ENCODE data around the gene ADGRG6.

DNA sequence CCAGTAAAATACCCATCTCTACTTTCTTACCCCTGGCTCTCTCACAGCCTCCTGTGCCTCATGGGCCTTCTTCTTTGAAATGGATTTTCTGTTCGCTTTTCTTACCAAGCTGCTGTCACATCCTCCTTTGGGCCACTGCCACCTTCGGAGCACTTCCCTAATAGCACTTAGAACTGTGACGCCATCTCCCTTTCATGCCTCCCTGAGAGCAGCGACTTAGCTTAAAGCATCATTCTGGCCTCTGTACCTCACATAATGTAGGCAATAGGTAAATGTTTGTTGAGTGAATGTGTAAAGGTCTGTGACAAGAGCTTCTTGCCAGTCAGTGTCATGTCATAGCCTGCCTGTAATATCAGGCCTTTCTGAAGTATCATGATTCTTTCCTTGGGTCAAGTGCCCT lies 78.8 kb downstream of the ADGRG6 start:
- TF ChIP-seq, protein P1, sequence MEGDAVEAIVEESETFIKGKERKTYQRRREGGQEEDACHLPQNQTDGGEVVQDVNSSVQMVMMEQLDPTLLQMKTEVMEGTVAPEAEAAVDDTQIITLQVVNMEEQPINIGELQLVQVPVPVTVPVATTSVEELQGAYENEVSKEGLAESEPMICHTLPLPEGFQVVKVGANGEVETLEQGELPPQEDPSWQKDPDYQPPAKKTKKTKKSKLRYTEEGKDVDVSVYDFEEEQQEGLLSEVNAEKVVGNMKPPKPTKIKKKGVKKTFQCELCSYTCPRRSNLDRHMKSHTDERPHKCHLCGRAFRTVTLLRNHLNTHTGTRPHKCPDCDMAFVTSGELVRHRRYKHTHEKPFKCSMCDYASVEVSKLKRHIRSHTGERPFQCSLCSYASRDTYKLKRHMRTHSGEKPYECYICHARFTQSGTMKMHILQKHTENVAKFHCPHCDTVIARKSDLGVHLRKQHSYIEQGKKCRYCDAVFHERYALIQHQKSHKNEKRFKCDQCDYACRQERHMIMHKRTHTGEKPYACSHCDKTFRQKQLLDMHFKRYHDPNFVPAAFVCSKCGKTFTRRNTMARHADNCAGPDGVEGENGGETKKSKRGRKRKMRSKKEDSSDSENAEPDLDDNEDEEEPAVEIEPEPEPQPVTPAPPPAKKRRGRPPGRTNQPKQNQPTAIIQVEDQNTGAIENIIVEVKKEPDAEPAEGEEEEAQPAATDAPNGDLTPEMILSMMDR (tag by site-specific recombination; IDR thresholded peaks at IDR 0.05): no peak
- TF ChIP-seq, protein P2, sequence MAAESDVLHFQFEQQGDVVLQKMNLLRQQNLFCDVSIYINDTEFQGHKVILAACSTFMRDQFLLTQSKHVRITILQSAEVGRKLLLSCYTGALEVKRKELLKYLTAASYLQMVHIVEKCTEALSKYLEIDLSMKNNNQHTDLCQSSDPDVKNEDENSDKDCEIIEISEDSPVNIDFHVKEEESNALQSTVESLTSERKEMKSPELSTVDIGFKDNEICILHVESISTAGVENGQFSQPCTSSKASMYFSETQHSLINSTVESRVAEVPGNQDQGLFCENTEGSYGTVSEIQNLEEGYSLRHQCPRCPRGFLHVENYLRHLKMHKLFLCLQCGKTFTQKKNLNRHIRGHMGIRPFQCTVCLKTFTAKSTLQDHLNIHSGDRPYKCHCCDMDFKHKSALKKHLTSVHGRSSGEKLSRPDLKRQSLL (tag by site-specific recombination; IDR thresholded peaks at IDR 0.05): no peak
- TF ChIP-seq ZBTB21 (tag by site-specific recombination; IDR thresholded peaks at IDR 0.05): no peak
- TF ChIP-seq ZNF211 (tag by site-specific recombination; IDR thresholded peaks at IDR 0.05; ENCODE audit: low read depth): no peak
- TF ChIP-seq, protein P3, sequence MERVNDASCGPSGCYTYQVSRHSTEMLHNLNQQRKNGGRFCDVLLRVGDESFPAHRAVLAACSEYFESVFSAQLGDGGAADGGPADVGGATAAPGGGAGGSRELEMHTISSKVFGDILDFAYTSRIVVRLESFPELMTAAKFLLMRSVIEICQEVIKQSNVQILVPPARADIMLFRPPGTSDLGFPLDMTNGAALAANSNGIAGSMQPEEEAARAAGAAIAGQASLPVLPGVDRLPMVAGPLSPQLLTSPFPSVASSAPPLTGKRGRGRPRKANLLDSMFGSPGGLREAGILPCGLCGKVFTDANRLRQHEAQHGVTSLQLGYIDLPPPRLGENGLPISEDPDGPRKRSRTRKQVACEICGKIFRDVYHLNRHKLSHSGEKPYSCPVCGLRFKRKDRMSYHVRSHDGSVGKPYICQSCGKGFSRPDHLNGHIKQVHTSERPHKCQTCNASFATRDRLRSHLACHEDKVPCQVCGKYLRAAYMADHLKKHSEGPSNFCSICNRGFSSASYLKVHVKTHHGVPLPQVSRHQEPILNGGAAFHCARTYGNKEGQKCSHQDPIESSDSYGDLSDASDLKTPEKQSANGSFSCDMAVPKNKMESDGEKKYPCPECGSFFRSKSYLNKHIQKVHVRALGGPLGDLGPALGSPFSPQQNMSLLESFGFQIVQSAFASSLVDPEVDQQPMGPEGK (tag by site-specific recombination; IDR thresholded peaks at IDR 0.05): no peak
- TF ChIP-seq, protein P4, sequence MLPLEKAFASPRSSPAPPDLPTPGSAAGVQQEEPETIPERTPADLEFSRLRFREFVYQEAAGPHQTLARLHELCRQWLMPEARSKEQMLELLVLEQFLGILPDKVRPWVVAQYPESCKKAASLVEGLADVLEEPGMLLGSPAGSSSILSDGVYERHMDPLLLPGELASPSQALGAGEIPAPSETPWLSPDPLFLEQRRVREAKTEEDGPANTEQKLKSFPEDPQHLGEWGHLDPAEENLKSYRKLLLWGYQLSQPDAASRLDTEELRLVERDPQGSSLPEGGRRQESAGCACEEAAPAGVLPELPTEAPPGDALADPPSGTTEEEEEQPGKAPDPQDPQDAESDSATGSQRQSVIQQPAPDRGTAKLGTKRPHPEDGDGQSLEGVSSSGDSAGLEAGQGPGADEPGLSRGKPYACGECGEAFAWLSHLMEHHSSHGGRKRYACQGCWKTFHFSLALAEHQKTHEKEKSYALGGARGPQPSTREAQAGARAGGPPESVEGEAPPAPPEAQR (tag by site-specific recombination; IDR thresholded peaks at IDR 0.05): no peak
- TF ChIP-seq ZNF473 (tag by site-specific recombination; IDR thresholded peaks at IDR 0.05): no peak
- TF ChIP-seq, protein P5, sequence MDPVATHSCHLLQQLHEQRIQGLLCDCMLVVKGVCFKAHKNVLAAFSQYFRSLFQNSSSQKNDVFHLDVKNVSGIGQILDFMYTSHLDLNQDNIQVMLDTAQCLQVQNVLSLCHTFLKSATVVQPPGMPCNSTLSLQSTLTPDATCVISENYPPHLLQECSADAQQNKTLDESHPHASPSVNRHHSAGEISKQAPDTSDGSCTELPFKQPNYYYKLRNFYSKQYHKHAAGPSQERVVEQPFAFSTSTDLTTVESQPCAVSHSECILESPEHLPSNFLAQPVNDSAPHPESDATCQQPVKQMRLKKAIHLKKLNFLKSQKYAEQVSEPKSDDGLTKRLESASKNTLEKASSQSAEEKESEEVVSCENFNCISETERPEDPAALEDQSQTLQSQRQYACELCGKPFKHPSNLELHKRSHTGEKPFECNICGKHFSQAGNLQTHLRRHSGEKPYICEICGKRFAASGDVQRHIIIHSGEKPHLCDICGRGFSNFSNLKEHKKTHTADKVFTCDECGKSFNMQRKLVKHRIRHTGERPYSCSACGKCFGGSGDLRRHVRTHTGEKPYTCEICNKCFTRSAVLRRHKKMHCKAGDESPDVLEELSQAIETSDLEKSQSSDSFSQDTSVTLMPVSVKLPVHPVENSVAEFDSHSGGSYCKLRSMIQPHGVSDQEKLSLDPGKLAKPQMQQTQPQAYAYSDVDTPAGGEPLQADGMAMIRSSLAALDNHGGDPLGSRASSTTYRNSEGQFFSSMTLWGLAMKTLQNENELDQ (tag by site-specific recombination; IDR thresholded peaks at IDR 0.05; ENCODE audit: low read depth): no peak
